Medulla oblongata (tissue), 1 donor: ENCODE measurements around the gene POU5F2.

Experiments
- DNase-seq: peaks from one replicate; pipeline ENCODE4 v3.0.0-alpha.2; 2015; ENCODE audit errors: extremely low spot score

POU5F2 gene

DNA sequence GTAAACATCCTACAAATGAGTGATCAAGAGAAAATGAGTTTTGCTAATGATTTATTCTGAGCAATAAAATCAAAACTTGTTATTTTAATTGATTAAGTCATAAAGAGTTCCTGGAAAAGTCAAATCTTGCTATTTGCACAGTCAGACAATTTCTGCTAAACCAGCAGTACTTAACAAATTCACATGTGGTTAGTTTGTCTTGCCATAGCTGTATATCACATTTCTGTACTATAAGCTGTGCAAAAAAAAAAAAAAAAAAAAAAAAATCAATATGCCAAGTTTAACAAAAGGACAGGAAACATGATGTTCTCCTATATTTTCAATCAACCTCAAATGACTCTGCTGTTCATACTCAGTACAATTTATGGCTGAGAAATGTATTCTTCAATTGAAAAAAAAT lies 24.9 kb downstream of the POU5F2 start:
- DNase-seq = no peak

DNA sequence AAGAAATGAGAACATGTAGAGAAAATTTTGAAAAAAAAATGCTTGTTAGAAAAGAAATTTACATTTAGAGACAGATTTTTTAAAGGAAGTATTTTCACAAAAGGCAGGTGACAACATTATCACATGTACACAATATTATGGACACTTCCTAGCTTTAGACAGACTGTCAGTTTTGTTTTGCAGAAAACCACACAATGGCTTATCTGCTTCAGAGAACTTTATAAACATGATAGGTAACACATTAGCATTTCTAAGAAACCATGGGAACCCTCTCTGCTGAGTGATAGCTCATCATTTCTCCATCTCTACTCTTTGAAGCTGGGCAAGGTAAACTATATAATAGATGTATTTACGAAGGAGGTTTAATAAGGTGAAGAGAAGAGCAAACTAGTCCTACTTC lies 25.6 kb downstream of the POU5F2 start:
- no peak for DNase-seq

DNA sequence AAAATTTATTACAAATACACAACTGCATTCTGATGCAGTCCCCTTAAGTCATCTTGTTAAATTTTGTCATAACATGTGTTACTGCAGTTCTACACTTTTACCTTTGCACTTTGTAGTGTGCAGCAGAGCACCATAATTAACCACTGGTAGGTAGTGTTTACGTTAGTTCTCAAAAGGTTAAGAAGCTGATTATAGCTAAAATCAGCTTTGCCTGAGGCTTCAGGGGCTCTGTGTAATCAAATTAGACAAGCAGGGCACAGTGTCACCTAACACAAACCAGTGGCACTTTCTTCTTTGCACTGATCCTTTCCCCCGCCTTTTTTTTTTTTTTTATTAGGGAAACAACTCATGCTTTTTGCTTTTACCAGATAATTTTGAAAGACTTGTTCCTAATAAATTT lies 26.1 kb downstream of the POU5F2 start:
- DNase-seq = no peak

DNA sequence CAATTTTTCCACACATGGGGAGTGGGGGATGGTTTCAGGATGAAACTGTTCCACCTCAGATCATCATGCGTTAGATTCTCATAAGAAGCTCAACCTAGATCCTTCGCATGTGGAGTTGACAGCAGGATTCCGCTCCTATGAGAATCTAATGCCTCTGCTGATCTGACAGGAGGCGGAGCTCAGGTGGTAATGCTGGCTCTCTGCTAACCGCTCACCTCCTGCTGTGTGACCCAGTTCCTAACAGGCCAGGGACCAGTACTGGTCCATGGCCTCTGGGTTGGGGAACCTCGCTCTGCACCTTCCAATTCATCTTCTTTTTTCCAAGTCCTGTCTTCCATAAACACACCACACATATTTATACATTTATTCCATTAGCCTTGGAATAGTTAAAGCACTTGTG lies 33.0 kb downstream of the POU5F2 start:
- no peak for DNase-seq

DNA sequence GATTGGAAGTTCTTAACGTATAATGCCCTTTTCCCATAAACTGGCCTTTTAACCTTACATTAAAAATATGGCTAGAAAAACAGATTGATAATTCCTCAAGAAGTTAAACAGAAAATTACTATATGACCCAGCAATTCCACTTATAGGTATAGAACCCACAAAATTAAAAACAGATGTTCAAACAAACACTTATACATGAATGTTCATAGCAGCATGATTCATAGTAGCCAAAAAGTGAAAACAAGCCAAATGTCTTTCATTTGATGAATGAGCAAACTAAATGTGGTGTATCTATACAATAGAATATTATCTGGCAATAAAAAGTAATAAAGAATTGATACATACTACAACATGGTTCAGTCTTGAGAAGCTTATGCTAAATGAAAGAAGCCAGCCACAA lies 35.5 kb downstream of the POU5F2 start:
- DNase-seq = no peak

DNA sequence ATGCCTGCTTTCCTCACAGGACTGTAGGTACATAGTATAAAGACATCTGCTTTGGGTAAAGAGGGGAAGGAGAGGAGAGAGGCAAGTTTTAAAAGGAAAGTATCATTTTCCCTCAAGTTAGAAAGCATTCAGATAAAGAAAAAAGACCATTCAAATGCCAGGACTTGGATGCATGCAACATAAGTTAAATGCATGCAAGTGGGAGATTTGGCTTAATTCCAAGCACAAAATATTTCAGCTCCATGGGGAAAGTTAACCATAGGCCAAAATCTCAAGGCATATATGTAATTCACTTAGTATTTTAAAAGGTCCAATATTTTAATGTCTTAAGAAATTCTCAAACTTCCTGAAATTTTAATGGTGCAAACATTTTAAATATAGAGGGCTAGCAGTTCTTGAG lies 36.4 kb downstream of the POU5F2 start:
- no peak for DNase-seq

DNA sequence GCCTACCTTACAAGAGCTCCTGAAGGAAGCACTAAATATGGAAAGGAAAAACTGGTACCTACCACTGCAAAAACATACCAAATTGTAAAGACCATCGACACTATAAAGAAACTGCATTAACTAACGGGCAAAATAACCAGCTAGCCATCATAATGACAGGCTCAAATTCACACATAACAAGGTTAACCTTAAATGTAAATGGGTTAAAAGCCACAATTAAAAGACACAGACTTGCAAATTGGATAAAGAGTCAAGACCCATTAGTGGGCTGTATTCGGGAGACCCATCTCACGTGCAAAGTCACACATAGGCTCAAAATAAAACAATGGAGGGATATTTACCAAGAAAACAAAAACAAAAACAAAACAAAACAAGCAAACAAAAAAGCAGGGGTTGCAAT lies 49.4 kb downstream of the POU5F2 start:
- no peak for DNase-seq
